Subcutaneous abdominal adipose tissue (tissue), 5 donors: ENCODE data around the gene CFAP70.
"Not testable (repeated sequence)": the region's sequence is repeated elsewhere in the genome, so short reads cannot be mapped to it uniquely, and the experiment has no call there.

Experiments used
- H3K27ac ChIP-seq: one replicate; pipeline ENCODE4 v1.7.0; 2013; ENCODE audit warnings: low read depth, mild to moderate bottlenecking, inconsistent platforms, low read length, moderate library complexity
- H3K27me3 ChIP-seq, 5 donors: one replicate each; pipeline ENCODE4 v1.7.0; 2013; ENCODE audit warnings: low read length in 5 of 5, inconsistent platforms in 1 of 5; ENCODE audit not compliant: control insufficient read depth in 5 of 5, insufficient read depth in 4 of 5
- H3K36me3 ChIP-seq, 5 donors: one replicate each; pipeline ENCODE4 v1.7.0; 2013; ENCODE audit warnings: low read length in 5 of 5; ENCODE audit not compliant: control insufficient read depth in 5 of 5, insufficient read depth in 5 of 5
- H3K4me1 ChIP-seq, 5 donors: one replicate each; pipeline ENCODE4 v1.7.0; 2013; ENCODE audit warnings: low read length in 5 of 5, mild to moderate bottlenecking in 3 of 5, moderate library complexity in 1 of 5; ENCODE audit not compliant: control insufficient read depth in 5 of 5, insufficient read depth in 5 of 5
- H3K4me3 ChIP-seq, 5 donors: one replicate each; pipeline ENCODE4 v1.7.0; 2013; ENCODE audit warnings: low read length in 5 of 5, low read depth in 1 of 5
- H3K9ac ChIP-seq, 5 donors: one replicate each; pipeline ENCODE4 v1.7.0; 2013; ENCODE audit warnings: low read length in 5 of 5, mild to moderate bottlenecking in 4 of 5, moderate library complexity in 3 of 5
- H3K9me3 ChIP-seq, 5 donors: one replicate each; pipeline ENCODE4 v1.7.0; 2013; ENCODE audit warnings: low read length in 5 of 5; ENCODE audit not compliant: control insufficient read depth in 5 of 5
- donor health status: healthy.
- donor health status: healthy.
- donor health status: healthy.
- donor health status: healthy.
- donor health status: healthy.

Gene CFAP70

GRCh38 chr10:73262880-73263555, 95.6 kb downstream of the CFAP70 start:
- Histone ChIP-seq H3K9ac (no peak overlapping the region), H3K4me1 (peaks cover 0 to 2% (median 0%) of the 10 kb centered on the region in 5 donors), H3K9me3 (no peaks in the 10 kb centered on the region), H3K36me3 (no peaks in the 10 kb centered on the region), H3K27ac (no peak overlapping the region), H3K27me3 (no peaks in the 10 kb centered on the region), H3K4me3 (no peak overlapping the region)

- Histone ChIP-seq H3K9ac (no peak overlapping the region), H3K4me1 (peaks cover 0 to 2% (median 0%) of the 10 kb centered on the region in 5 donors), H3K4me3 (no peak overlapping the region), H3K9me3 (no peaks in the 10 kb centered on the region), H3K27me3 (no peaks in the 10 kb centered on the region), H3K36me3 (no peaks in the 10 kb centered on the region), H3K27ac (no peak overlapping the region)
Observed at GRCh38 chr10:73262105-73262730, 96.4 kb downstream of the CFAP70 start.

- no peak overlapping the region for H3K27ac ChIP-seq
- H3K4me3 ChIP-seq = no peak overlapping the region
- H3K36me3 ChIP-seq = no peaks in the 10 kb centered on the region
- peaks cover 0 to 2% (median 0%) of the 10 kb centered on the region in 5 donors for H3K4me1 ChIP-seq
- no peaks in the 10 kb centered on the region for H3K9me3 ChIP-seq
- H3K9ac ChIP-seq = no peak overlapping the region
- no peaks in the 10 kb centered on the region for H3K27me3 ChIP-seq
Observed at GRCh38 chr10:73261362-73261995, 97.2 kb downstream of the CFAP70 start.

GRCh38 chr10:73258612-73259011, 100.1 kb downstream of the CFAP70 start:
- H3K4me3 ChIP-seq, H3K9me3 ChIP-seq, H3K36me3 ChIP-seq, H3K4me1 ChIP-seq, H3K27ac ChIP-seq, H3K27me3 ChIP-seq, H3K9ac ChIP-seq: not testable (repeated sequence)

GRCh38 chr10:73253225-73253555, 105.5 kb downstream of the CFAP70 start:
- peak overlapping the region; percentile 84 to 96 (median 92) for H3K9ac ChIP-seq
- H3K27ac ChIP-seq = peak overlapping the region; percentile 97
- H3K9me3 ChIP-seq = no peaks in the 10 kb centered on the region
- peak overlapping the region; percentile 86 to 100 (median 90) for H3K4me3 ChIP-seq
- peaks cover 6 to 18% (median 13%) of the 10 kb centered on the region in 5 donors for H3K36me3 ChIP-seq
- no peaks in the 10 kb centered on the region for H3K27me3 ChIP-seq
- peaks cover 7 to 22% (median 19%) of the 10 kb centered on the region in 5 donors for H3K4me1 ChIP-seq

- H3K27ac ChIP-seq = peak within 1 kb of the TSS; percentile 97
- H3K36me3 ChIP-seq = peaks cover 6 to 18% (median 13%) of the 10 kb centered on the region in 5 donors
- peak within 1 kb of the TSS; percentile 86 to 100 (median 90) for H3K4me3 ChIP-seq
- peak within 1 kb of the TSS; percentile 84 to 99 (median 92) for H3K9ac ChIP-seq
- peaks cover 8 to 26% (median 22%) of the 10 kb centered on the region in 5 donors for H3K4me1 ChIP-seq
- no peaks in the 10 kb centered on the region for H3K27me3 ChIP-seq
- H3K9me3 ChIP-seq = no peaks in the 10 kb centered on the region
Observed at GRCh38 chr10:73252445-73253224, 106.0 kb downstream of the CFAP70 start, which contains the start of gene MRPS16. Gene MRPS16, minus strand, starts transcription at chr10:73252644. Its CDS starts 162 bp downstream, at chr10:73252482.

GRCh38 chr10:73251683-73252444, 106.8 kb downstream of the CFAP70 start:
- H3K4me3 ChIP-seq = peak overlapping the region; percentile 86 to 100 (median 90)
- H3K9me3 ChIP-seq = no peaks in the 10 kb centered on the region
- peak overlapping the region; percentile 84 to 99 (median 92) for H3K9ac ChIP-seq
- peaks cover 9 to 30% (median 25%) of the 10 kb centered on the region in 5 donors for H3K4me1 ChIP-seq
- H3K27ac ChIP-seq = peak overlapping the region; percentile 97
- no peaks in the 10 kb centered on the region for H3K27me3 ChIP-seq
- peaks cover 6 to 18% (median 13%) of the 10 kb centered on the region in 5 donors for H3K36me3 ChIP-seq

- H3K9ac ChIP-seq = peak overlapping the region in 1 of 5 donors; percentile 91
- no peaks in the 10 kb centered on the region for H3K27me3 ChIP-seq
- H3K4me1 ChIP-seq = peaks cover 11 to 44% (median 35%) of the 10 kb centered on the region in 5 donors
- H3K36me3 ChIP-seq = peaks cover 10 to 29% (median 18%) of the 10 kb centered on the region in 5 donors
- H3K27ac ChIP-seq = peak overlapping the region; percentile 51
- no peak overlapping the region for H3K4me3 ChIP-seq
- H3K9me3 ChIP-seq = no peaks in the 10 kb centered on the region
Observed at GRCh38 chr10:73248259-73248724, 110.4 kb downstream of the CFAP70 start.
